H1 (cell line): ENCODE data around the gene WDR33. TPM values are rescaled to one million over a fixed set of nuclear protein-coding genes. Genes with fewer than 3 reads are reported as not detected.
"Not testable (repeated sequence)": the region's sequence is repeated elsewhere in the genome, so short reads cannot be mapped to it uniquely, and the experiment has no call there.

ENCODE experiments used
- CTCF ChIA-PET: fragments of 300-600 bp; sonication (Branson Sonifier 250); formaldehyde crosslinking; loops from one replicate; lab custom pipeline; 2021; ENCODE audit not compliant: partially characterized antibody; lab: Charles Lee
- POLR2A ChIA-PET: fragments of 300-600 bp; sonication (Branson Sonifier 250); formaldehyde crosslinking; loops from one replicate; lab custom pipeline; 2021; ENCODE audit warnings: inconsistent platforms; ENCODE audit not compliant: partially characterized antibody; lab: Charles Lee
- DNase-seq, 2 experiments: peaks; one replicate each; pipeline versions ENCODE4 v3.0.0 to v3.0.0-alpha.2; 2010 to 2022; ENCODE audit warnings: low spot score in 2 of 2, low read depth in 1 of 2, mixed read lengths in 1 of 2
- FAIRE-seq: peaks from 2 replicates; lab custom pipeline; 2011; peaks lifted over from hg19 to GRCh38; lab: Jason Lieb, UNC
- H2AFZ ChIP-seq: 2 replicates; pipeline ENCODE4 v1.8.1; 2012; ENCODE audit warnings: low read length, inconsistent platforms
- H2AK5ac ChIP-seq: 2 replicates; pipeline ENCODE4 v1.6.1; 2013; ENCODE audit warnings: low read depth, low read length
- H2BK120ac ChIP-seq: replicated peaks from 2 replicates; pipeline ENCODE3; 2013; ENCODE audit warnings: low read depth, low read length, inconsistent platforms
- H2BK12ac ChIP-seq: 2 replicates; pipeline ENCODE4 v1.6.1; 2013; ENCODE audit warnings: low read depth, low read length
- H2BK15ac ChIP-seq: 2 replicates; pipeline ENCODE4 v1.6.1; 2013; ENCODE audit warnings: low read length
- H2BK20ac ChIP-seq: 2 replicates; pipeline ENCODE4 v1.6.1; 2013; ENCODE audit warnings: low read length
- H2BK5ac ChIP-seq: 2 replicates; pipeline ENCODE4 v1.6.1; 2013; ENCODE audit warnings: low read depth, low read length
- H3K14ac ChIP-seq: 2 replicates; pipeline ENCODE4 v1.6.1; 2013; ENCODE audit warnings: inconsistent platforms; ENCODE audit not compliant: insufficient read length
- H3K18ac ChIP-seq: 2 replicates; pipeline ENCODE4 v1.6.1; 2013; ENCODE audit warnings: low read length; ENCODE audit errors: extremely low read depth
- H3K23ac ChIP-seq: 2 replicates; pipeline ENCODE4 v1.6.1; 2013; ENCODE audit warnings: inconsistent platforms; ENCODE audit not compliant: insufficient read length
- H3K23me2 ChIP-seq: 2 replicates; pipeline ENCODE4 v1.6.1; 2013; ENCODE audit warnings: low read depth, low read length
- H3K27ac ChIP-seq: 2 replicates; pipeline ENCODE4 v1.6.1; 2011; ENCODE audit warnings: low read depth, low read length, inconsistent platforms
- H3K27me3 ChIP-seq, 4 experiments: replicated peaks in 1 of 4; 1 replicate in 1 of 4; 2 replicates in 3 of 4; pipeline versions ENCODE4 v1.6.1 to v1.8.1; 2011 to 2013; ENCODE audit warnings: low read length in 3 of 4, mild to moderate bottlenecking in 3 of 4, inconsistent platforms in 2 of 4, mixed read lengths in 2 of 4, moderate library complexity in 1 of 4; ENCODE audit not compliant: control insufficient read depth in 3 of 4, insufficient read depth in 3 of 4; ENCODE audit errors: extremely low read depth in 1 of 4
- H3K36me3 ChIP-seq, 4 experiments: 2 replicates each; pipeline versions ENCODE4 v1.6.1 to v1.8.1; 2011 to 2013; ENCODE audit warnings: mild to moderate bottlenecking in 4 of 4, low read length in 3 of 4, moderate library complexity in 2 of 4, control low read depth in 1 of 4, inconsistent platforms in 1 of 4; ENCODE audit not compliant: insufficient read depth in 4 of 4, control insufficient read depth in 2 of 4
- H3K4ac ChIP-seq: replicated peaks from 2 replicates; pipeline ENCODE3; 2013; ENCODE audit warnings: low read length, low read depth, mixed read lengths, inconsistent platforms; ENCODE audit not compliant: insufficient read length
- H3K4me1 ChIP-seq, 4 experiments: replicated peaks in 1 of 4; 1 replicate in 1 of 4; 2 replicates in 3 of 4; pipeline versions ENCODE4 v1.6.1 to v1.8.1; 2011 to 2013; ENCODE audit warnings: low read length in 3 of 4, inconsistent platforms in 2 of 4, mixed read lengths in 1 of 4; ENCODE audit not compliant: insufficient read depth in 4 of 4, control insufficient read depth in 3 of 4
- H3K4me2 ChIP-seq, 2 experiments: 2 replicates each; pipeline versions ENCODE4 v1.6.1 to v1.8.1; 2011 to 2013; ENCODE audit warnings: low read depth in 2 of 2, low read length in 2 of 2, control low read depth in 1 of 2, inconsistent platforms in 1 of 2, mild to moderate bottlenecking in 1 of 2; ENCODE audit not compliant: insufficient read depth in 1 of 2
- H3K4me3 ChIP-seq, 4 experiments: fragments of 200-600, 300-600 bp in 1 of 4; sonication (generic), shearing (Covaris generic), sonication (Bioruptor Twin) in 1 of 4; 2 replicates each; pipeline versions ENCODE4 v1.5.1 to v1.8.1; 2011 to 2016; ENCODE audit warnings: low read length in 4 of 4, low read depth in 3 of 4, control low read depth in 2 of 4, inconsistent platforms in 2 of 4, mild to moderate bottlenecking in 2 of 4, mixed read lengths in 1 of 4, moderate library complexity in 1 of 4; ENCODE audit not compliant: insufficient read depth in 2 of 4; ENCODE audit errors: extremely low read depth in 1 of 4
- H3K56ac ChIP-seq: replicated peaks from 2 replicates; pipeline ENCODE3; 2013; ENCODE audit warnings: low read depth, mild to moderate bottlenecking, mixed read lengths, low read length, inconsistent platforms; ENCODE audit not compliant: insufficient read length
- H3K79me1 ChIP-seq: 2 replicates; pipeline ENCODE4 v1.6.1; 2013; ENCODE audit warnings: low read depth, low read length, control low read depth
- H3K79me2 ChIP-seq, 2 experiments: 2 replicates each; pipeline versions ENCODE4 v1.6.1 to v1.8.1; 2012 to 2013; ENCODE audit warnings: low read length in 2 of 2, mild to moderate bottlenecking in 2 of 2, inconsistent platforms in 1 of 2; ENCODE audit not compliant: insufficient read depth in 2 of 2, control insufficient read depth in 1 of 2
- H3K9ac ChIP-seq, 4 experiments: replicated peaks in 1 of 4; 1 replicate in 1 of 4; 2 replicates in 3 of 4; pipeline versions ENCODE4 v1.6.1 to v1.8.1; 2011 to 2013; ENCODE audit warnings: low read depth in 3 of 4, low read length in 3 of 4, control low read depth in 2 of 4, mild to moderate bottlenecking in 2 of 4, moderate library complexity in 2 of 4, inconsistent platforms in 1 of 4; ENCODE audit errors: extremely low read depth in 1 of 4
- H3K9me3 ChIP-seq, 2 experiments: 2 replicates each; pipeline versions ENCODE4 v1.6.1 to v1.8.1; 2012 to 2013; ENCODE audit warnings: mild to moderate bottlenecking in 2 of 2, moderate library complexity in 2 of 2, control low read depth in 1 of 2, inconsistent platforms in 1 of 2, low read depth in 1 of 2, low read length in 1 of 2, mixed read lengths in 1 of 2; ENCODE audit not compliant: insufficient read depth in 2 of 2
- H4K20me1 ChIP-seq, 2 experiments: replicated peaks in 1 of 2; 2 replicates each; pipeline versions ENCODE3 to v1.8.1; 2011 to 2013; ENCODE audit warnings: inconsistent platforms in 2 of 2, low read length in 2 of 2, mild to moderate bottlenecking in 1 of 2; ENCODE audit not compliant: insufficient read depth in 2 of 2, control insufficient read depth in 1 of 2
- H4K5ac ChIP-seq: 2 replicates; pipeline ENCODE4 v1.6.1; 2013; ENCODE audit warnings: low read length, low read depth, mixed read lengths, inconsistent platforms; ENCODE audit not compliant: insufficient read length
- H4K8ac ChIP-seq: 2 replicates; pipeline ENCODE4 v1.8.0; 2013; ENCODE audit warnings: mild to moderate bottlenecking, moderate library complexity, low read length, inconsistent platforms; ENCODE audit not compliant: insufficient read depth; ENCODE audit errors: extremely low read depth
- H4K91ac ChIP-seq: replicated peaks from 2 replicates; pipeline ENCODE3; 2013; ENCODE audit warnings: low read length, mixed read lengths, inconsistent platforms; ENCODE audit not compliant: insufficient read length
- WGBS, 2 experiments: shearing (Covaris generic) in 1 of 2; methylation state at CpG; one replicate each; pipeline versions ENCODE4 v1.1.6 to v1.1.7; 2013 to 2015; ENCODE audit warnings: low lambda C conversion rate in 2 of 2, mixed read lengths in 2 of 2, inconsistent platforms in 1 of 2, low coverage in 1 of 2, missing lambda C conversion rate in 1 of 2; ENCODE audit not compliant: insufficient replicate concordance in 2 of 2, insufficient coverage in 1 of 2, insufficient read length in 1 of 2; ENCODE audit errors: extremely low coverage in 1 of 2, missing lambda C conversion rate in 1 of 2; 5-methylcytosine and 5-hydroxymethylcytosine counted together
- polyA plus RNA-seq, 7 experiments: library from polyadenylated mRNA; depleted of rRNA in 3 of 7; stranded (reverse) in 5 of 7; unstranded in 2 of 7; fragments of >200 nt in 5 of 7; fragments of 200-250 nt in 2 of 7; gene quantifications; 1 replicate in 5 of 7; 2 replicates in 1 of 7; 4 replicates in 1 of 7; pipeline versions ENCODE4 v1.2.1 to v1.2.3, GENCODE V29; 2011 to 2013; ENCODE audit warnings: missing spikeins in 2 of 7, mixed read lengths in 2 of 7
- total RNA-seq: library from RNA; stranded (reverse); fragmentation: NEBNext Ultra II Directional; extraction: Animal tissue kit (Norgen Biotek cat#: 25700); gene quantifications from 2 replicates; pipeline ENCODE4 v1.2.1, GENCODE V29; 2021

WDR33 gene
- total and polyA plus RNA-seq, 2 of the 8 experiments (the other 6 are each of a cell fraction or from before 2014, with no cell fraction given), result 18.1 to 82.7 TPM

- not testable (repeated sequence) for FAIRE-seq, H2BK20ac ChIP-seq, H2BK120ac ChIP-seq, H4K8ac ChIP-seq, DNase-seq, H3K4me1 ChIP-seq, H3K79me1 ChIP-seq, H2BK15ac ChIP-seq, H3K27ac ChIP-seq, H3K23ac ChIP-seq, H2BK12ac ChIP-seq, H3K4me3 ChIP-seq, H2AK5ac ChIP-seq, H3K36me3 ChIP-seq, H3K23me2 ChIP-seq, H4K5ac ChIP-seq, H3K9ac ChIP-seq, H3K4ac ChIP-seq, H2BK5ac ChIP-seq, H2AFZ ChIP-seq, H3K4me2 ChIP-seq, H3K18ac ChIP-seq, H3K14ac ChIP-seq, H4K91ac ChIP-seq, H3K9me3 ChIP-seq, H3K27me3 ChIP-seq, H3K56ac ChIP-seq
- Histone ChIP-seq H3K79me2 (peaks cover 34 to 88% of the 10 kb centered on the region in 2 experiments), H4K20me1 (peaks cover 7 to 13% of the 10 kb centered on the region in 2 experiments)
- WGBS, 2 experiments, result 86% methylated on average over 6 of the region's 6 CpGs; no CpG with 5 or more reads in 1 of the 2 experiments
- POLR2A ChIA-PET, result interaction anchor here (0.6 to 3.0 kb wide), 5 partner anchors 8 to 189 kb away, joined by 3 to 14 read pairs (median 3); no protein-coding TSS in a partner anchor
- CTCF ChIA-PET, result interaction anchor here (1.6 kb wide), 1 partner anchor 13 kb away, joined by 3 read pairs; no protein-coding TSS in a partner anchor
Measured at GRCh38 chr2:127806860-127807259, 4.1 kb downstream of the WDR33 start.
